Duodenal mucosa (tissue), 2 donors: ENCODE measurements around the gene KCNN3.
"Not testable (repeated sequence)": the region's sequence is repeated elsewhere in the genome, so short reads cannot be mapped to it uniquely, and the experiment has no call there.

ENCODE experiments used
- H3K27ac ChIP-seq: one replicate; pipeline ENCODE4 v1.7.0; 2013; ENCODE audit warnings: low read depth, low read length
- H3K27me3 ChIP-seq, 2 donors: one replicate each; pipeline ENCODE4 v1.7.0; 2013; ENCODE audit warnings: low read length in 2 of 2, control low read depth in 1 of 2; ENCODE audit not compliant: insufficient read depth in 2 of 2, control insufficient read depth in 1 of 2
- H3K36me3 ChIP-seq, 2 donors: one replicate each; pipeline ENCODE4 v1.7.0; 2013; ENCODE audit warnings: low read length in 2 of 2, control low read depth in 1 of 2; ENCODE audit not compliant: insufficient read depth in 2 of 2, control insufficient read depth in 1 of 2
- H3K4me1 ChIP-seq, 2 donors: one replicate each; pipeline ENCODE4 v1.7.0; 2013; ENCODE audit warnings: low read length in 2 of 2, control low read depth in 1 of 2; ENCODE audit not compliant: insufficient read depth in 2 of 2, control insufficient read depth in 1 of 2
- H3K4me3 ChIP-seq, 2 donors: one replicate each; pipeline ENCODE4 v1.7.0; 2013; ENCODE audit warnings: low read length in 2 of 2, low read depth in 1 of 2
- H3K9ac ChIP-seq, 2 donors: one replicate each; pipeline ENCODE4 v1.7.0; 2013; ENCODE audit warnings: low read length in 2 of 2, low read depth in 1 of 2
- H3K9me3 ChIP-seq, 2 donors: one replicate each; pipeline ENCODE4 v1.7.0; 2013; ENCODE audit warnings: low read length in 2 of 2, control low read depth in 1 of 2; ENCODE audit not compliant: control insufficient read depth in 1 of 2

KCNN3 gene

GRCh38 chr1:154870115-154870571 is at the start of gene KCNN3:
KCNN3 (minus strand) TSS chr1:154870281; CDS start chr1:154869964, 317 bp downstream.
- peak within 1 kb of the TSS; percentile 27 to 28 for H3K9ac ChIP-seq

GRCh38 chr1:154913273-154913672 is 43.2 kb upstream of the KCNN3 start:
- Histone ChIP-seq H3K27me3 (no peaks in the 10 kb centered on the region), H3K4me1 (no peaks in the 10 kb centered on the region), H3K4me3 (no peak overlapping the region), H3K9ac (no peak overlapping the region), H3K9me3 (no peaks in the 10 kb centered on the region), H3K36me3 (no peaks in the 10 kb centered on the region), H3K27ac (no peak overlapping the region)

More at GRCh38 chr1:154870115-154870571, at the start of gene KCNN3:
- no peaks in the 10 kb centered on the region for H3K36me3 ChIP-seq
- H3K27ac ChIP-seq: no peak within 1 kb of the TSS
- peaks cover 12 to 19% of the 10 kb centered on the region in 2 donors for H3K4me1 ChIP-seq
- peaks cover 15 to 23% of the 10 kb centered on the region in 2 donors for H3K27me3 ChIP-seq
- H3K9me3 ChIP-seq: no peaks in the 10 kb centered on the region
- H3K4me3 ChIP-seq: peak within 1 kb of the TSS; percentile 55 to 61

DNA sequence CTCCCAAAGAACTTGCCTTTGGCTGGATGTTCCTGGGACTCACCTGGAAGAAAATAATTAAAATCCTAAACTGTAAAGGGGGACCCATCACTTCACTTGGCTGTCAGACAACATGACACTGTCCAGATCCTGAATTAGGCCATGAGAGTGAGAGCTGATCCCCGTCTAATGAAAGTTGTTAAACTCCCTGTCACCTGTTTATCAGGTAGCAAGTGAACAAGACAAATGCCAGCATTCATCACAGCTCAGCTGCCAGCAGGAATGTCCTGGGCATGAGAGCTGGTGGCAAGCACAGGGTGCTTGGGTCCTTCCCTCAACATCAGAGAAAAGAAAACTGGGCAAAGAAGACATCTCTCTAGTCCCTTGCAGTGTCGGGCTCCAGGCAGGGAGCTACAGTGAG is 42.7 kb upstream of the KCNN3 start:
- Histone ChIP-seq H3K4me1 (peaks cover 0 to 2% of the 10 kb centered on the region in 2 donors), H3K27me3 (no peaks in the 10 kb centered on the region), H3K9ac (no peak overlapping the region), H3K27ac (no peak overlapping the region), H3K36me3 (no peaks in the 10 kb centered on the region), H3K9me3 (no peaks in the 10 kb centered on the region), H3K4me3 (no peak overlapping the region)

DNA sequence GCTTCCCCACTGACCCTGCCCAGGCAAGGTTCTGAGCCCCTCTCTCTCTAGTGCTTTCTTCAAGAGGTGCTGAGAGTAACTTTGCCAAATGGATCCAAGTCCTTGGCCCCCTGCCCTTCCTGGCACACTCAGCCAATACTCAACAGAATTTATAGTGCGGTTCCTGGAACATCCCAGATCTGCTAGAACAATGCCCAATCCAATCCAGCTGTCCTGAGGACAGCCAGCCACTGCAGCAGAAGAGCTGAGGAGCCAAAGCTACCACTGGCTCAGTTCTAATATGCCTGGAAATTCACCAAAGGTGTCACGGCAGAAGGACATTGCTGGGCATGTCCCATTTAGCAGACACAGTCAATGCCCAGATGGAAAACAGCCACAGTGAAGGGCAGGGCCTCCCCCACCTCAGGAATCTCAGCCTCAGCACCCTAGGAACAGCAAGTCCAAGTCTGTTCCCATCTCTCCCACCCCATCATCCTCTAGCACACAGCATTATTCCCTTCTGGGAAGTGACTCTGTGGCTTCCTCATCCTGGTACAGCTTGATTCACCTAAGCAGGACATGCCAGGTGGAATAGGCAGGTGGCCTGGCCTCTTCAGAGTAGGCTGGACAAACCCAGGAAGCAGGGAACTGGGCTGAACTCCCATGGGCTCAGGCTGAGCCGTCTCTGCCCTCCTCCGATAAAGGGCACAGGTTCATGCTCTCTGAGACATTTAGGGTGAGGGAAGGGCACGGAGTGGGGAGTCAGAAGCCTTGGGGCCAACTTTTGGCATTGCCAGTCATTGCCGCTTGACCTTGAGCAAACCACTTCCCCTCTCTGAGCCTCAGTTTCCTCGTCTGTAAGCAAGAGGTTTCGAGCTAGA is 41.8 kb upstream of the KCNN3 start:
- H3K27me3 ChIP-seq: no peaks in the 10 kb centered on the region
- no peaks in the 10 kb centered on the region for H3K9me3 ChIP-seq
- no peaks in the 10 kb centered on the region for H3K36me3 ChIP-seq
- H3K4me1 ChIP-seq: peaks cover 0 to 2% of the 10 kb centered on the region in 2 donors
- H3K27ac ChIP-seq: no peak overlapping the region
- H3K4me3 ChIP-seq: no peak overlapping the region
- H3K9ac ChIP-seq: no peak overlapping the region

- H3K27ac ChIP-seq: no peak overlapping the region
- H3K4me1 ChIP-seq: peaks cover 0 to 2% of the 10 kb centered on the region in 2 donors
- no peak overlapping the region for H3K9ac ChIP-seq
- no peaks in the 10 kb centered on the region for H3K36me3 ChIP-seq
- H3K27me3 ChIP-seq: no peaks in the 10 kb centered on the region
- H3K9me3 ChIP-seq: no peaks in the 10 kb centered on the region
- H3K4me3 ChIP-seq: no peak overlapping the region
Observed at GRCh38 chr1:154910851-154911250, 40.8 kb upstream of the KCNN3 start.

DNA sequence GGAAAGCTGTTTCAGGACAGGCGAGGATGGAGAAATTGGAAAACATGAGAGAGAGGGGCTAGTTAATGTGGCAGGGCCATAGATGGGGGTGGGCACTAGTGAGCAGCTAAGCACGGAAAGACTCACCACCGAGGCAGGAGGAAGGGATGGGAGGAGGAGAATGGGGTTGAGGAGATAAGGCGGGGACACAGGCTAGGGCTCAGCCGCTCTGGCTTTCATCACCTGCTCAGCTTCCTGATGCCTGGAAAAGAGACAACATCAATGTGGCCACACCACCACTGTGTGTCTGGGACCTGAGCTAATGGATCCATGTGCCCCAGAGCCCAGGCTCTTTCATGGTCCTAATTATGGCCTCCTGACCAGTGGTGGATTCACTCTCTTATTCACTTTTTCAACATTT is 38.9 kb upstream of the KCNN3 start:
- Histone ChIP-seq H3K36me3 (no peaks in the 10 kb centered on the region), H3K9me3 (no peaks in the 10 kb centered on the region), H3K4me1 (peaks cover 0 to 2% of the 10 kb centered on the region in 2 donors), H3K9ac (no peak overlapping the region), H3K27ac (no peak overlapping the region), H3K27me3 (no peaks in the 10 kb centered on the region), H3K4me3 (no peak overlapping the region)

DNA sequence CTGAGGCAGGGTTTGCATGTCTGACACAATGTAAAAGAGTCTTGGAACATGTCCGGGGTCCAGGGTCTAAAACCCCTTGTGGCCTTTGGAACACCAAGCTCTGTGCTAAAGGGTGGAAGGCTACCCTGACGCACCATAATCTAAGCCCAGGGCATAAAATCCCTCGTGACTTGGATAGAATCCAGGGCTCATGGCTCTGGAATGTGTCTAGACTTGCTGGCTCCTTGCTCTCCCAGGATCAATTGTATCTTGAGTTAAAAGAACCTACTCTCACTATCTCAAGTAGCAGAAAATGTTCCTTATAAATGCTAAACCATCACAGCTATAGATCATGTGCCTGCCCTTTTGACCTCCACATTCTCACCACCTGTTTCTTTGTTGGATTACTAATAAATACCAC is 38.0 kb upstream of the KCNN3 start:
- H3K4me1 ChIP-seq, H3K9ac ChIP-seq, H3K36me3 ChIP-seq, H3K27me3 ChIP-seq, H3K4me3 ChIP-seq, H3K9me3 ChIP-seq, H3K27ac ChIP-seq: not testable (repeated sequence)

- H3K27ac ChIP-seq: no peak overlapping the region
- H3K27me3 ChIP-seq: no peaks in the 10 kb centered on the region
- no peak overlapping the region for H3K4me3 ChIP-seq
- no peaks in the 10 kb centered on the region for H3K36me3 ChIP-seq
- no peaks in the 10 kb centered on the region for H3K9me3 ChIP-seq
- H3K9ac ChIP-seq: no peak overlapping the region
- H3K4me1 ChIP-seq: peaks cover 0 to 2% of the 10 kb centered on the region in 2 donors
Observed at GRCh38 chr1:154906621-154907081, 36.6 kb upstream of the KCNN3 start.

GRCh38 chr1:154902938-154903566 is 33.0 kb upstream of the KCNN3 start:
- no peak overlapping the region for H3K4me3 ChIP-seq
- peaks cover 0 to 2% of the 10 kb centered on the region in 2 donors for H3K4me1 ChIP-seq
- H3K27ac ChIP-seq: no peak overlapping the region
- H3K9ac ChIP-seq: no peak overlapping the region
- no peaks in the 10 kb centered on the region for H3K36me3 ChIP-seq
- no peaks in the 10 kb centered on the region for H3K27me3 ChIP-seq
- H3K9me3 ChIP-seq: no peaks in the 10 kb centered on the region

GRCh38 chr1:154901591-154901990 is 31.5 kb upstream of the KCNN3 start:
- Histone ChIP-seq H3K4me1 (no peaks in the 10 kb centered on the region), H3K9me3 (no peaks in the 10 kb centered on the region), H3K4me3 (no peak overlapping the region), H3K36me3 (no peaks in the 10 kb centered on the region), H3K9ac (no peak overlapping the region), H3K27ac (no peak overlapping the region), H3K27me3 (no peaks in the 10 kb centered on the region)
